K562 (cell line): ENCODE measurements around the gene STAB1. TPM values are rescaled to one million over a fixed set of nuclear protein-coding genes. Genes with fewer than 3 reads are reported as not detected.
A peak's percentile ranks its signal among the peaks of the same experiment; 100 is the strongest.

Experiments used
- BCL6 ChIP-seq: fragments of 250-450 bp; sonication (Bioruptor Pico); IDR thresholded peaks from 2 replicates; pipeline ENCODE4 v1.4.0; 2020
- CCAR2 ChIP-seq: fragments of 200-400 bp; formaldehyde crosslinking; IDR thresholded peaks from 2 replicates; pipeline ENCODE4 v1.6.1; 2017; ENCODE audit warnings: mild to moderate bottlenecking, low read depth, low read length
- CHD1 ChIP-seq: fragments of 200-600 bp; sonication (generic); IDR thresholded peaks from one replicate; pipeline ENCODE4 v1.6.1; 2012; ENCODE audit warnings: mild to moderate bottlenecking, moderate library complexity, low read length, inconsistent platforms
- E2F5 ChIP-seq: sonication (generic); formaldehyde crosslinking; IDR thresholded peaks from 2 replicates; pipeline ENCODE4 v1.8.0; 2022; ENCODE audit warnings: mild to moderate bottlenecking, missing genetic modification reagents
- FOXJ3 ChIP-seq: sonication (generic); formaldehyde crosslinking; IDR thresholded peaks from 2 replicates; pipeline ENCODE4 v1.4.0; 2020; ENCODE audit warnings: mild to moderate bottlenecking, missing genetic modification reagents
- GABPA ChIP-seq: fragments of 200-800 bp; sonication (Bioruptor generic); conservative IDR thresholded peaks from 2 replicates; pipeline ENCODE4 v1.6.1; 2016; ENCODE audit warnings: low read depth, missing genetic modification characterization, missing compliant biosample characterization
- KDM1A ChIP-seq, 2 experiments: fragments of 450-650 bp; IDR thresholded peaks; 2 replicates each; pipeline ENCODE4 v1.6.1; 2016; ENCODE audit warnings: mild to moderate bottlenecking in 2 of 2
- MYC ChIP-seq, 2 experiments: fragments of 250-450 bp in 1 of 2; sonication (Bioruptor Pico) in 1 of 2; IDR thresholded peaks; 2 replicates each; pipeline versions ENCODE4 v1.5.1 to v1.6.1; 2012 to 2021; ENCODE audit warnings: low read depth in 2 of 2, borderline replicate concordance in 1 of 2, improper control_type of control experiment in 1 of 2, low read length in 1 of 2, mild to moderate bottlenecking in 1 of 2, moderate library complexity in 1 of 2
- NONO ChIP-seq, 2 experiments: fragments of 200-400 bp in 1 of 2; fragments of 450-650 bp in 1 of 2; formaldehyde crosslinking in 1 of 2; IDR thresholded peaks; 2 replicates each; pipeline ENCODE4 v1.6.1; 2017; ENCODE audit warnings: low read depth in 2 of 2, mild to moderate bottlenecking in 2 of 2, moderate library complexity in 2 of 2, low read length in 1 of 2
- NUFIP1 ChIP-seq: fragments of 450-650 bp; IDR thresholded peaks from 2 replicates; pipeline ENCODE4 v1.6.1; 2018; ENCODE audit not compliant: partially characterized antibody
- POLR3A ChIP-seq: IDR thresholded peaks from 2 replicates; pipeline ENCODE4 v1.6.1; 2011; ENCODE audit warnings: borderline replicate concordance, mild to moderate bottlenecking, moderate library complexity; ENCODE audit not compliant: insufficient read length, insufficient read depth; ENCODE audit errors: extremely low read depth
- SRF ChIP-seq, 2 experiments: fragments of 250-450, 450-650 bp in 1 of 2; sonication (Bioruptor Pico) in 1 of 2; sonication (generic) in 1 of 2; formaldehyde crosslinking; IDR thresholded peaks; 2 replicates each; pipeline versions ENCODE4 v1.5.0 to v1.5.1; 2020 to 2022; ENCODE audit warnings: mild to moderate bottlenecking in 1 of 2, missing genetic modification reagents in 1 of 2
- U2AF1 ChIP-seq: fragments of 200-400 bp; formaldehyde crosslinking; optimal IDR thresholded peaks from 2 replicates; pipeline ENCODE3; 2017; ENCODE audit warnings: mild to moderate bottlenecking, low read depth, low read length, moderate library complexity
- WHSC1 ChIP-seq: IDR thresholded peaks from one replicate; pipeline ENCODE4 v1.6.1; 2012; ENCODE audit warnings: low read length, control low read depth, inconsistent platforms
- ZBTB11 ChIP-seq, 3 experiments: fragments of 200-800 bp in 1 of 3; fragments of 250-450 bp in 1 of 3; fragments of 450-650 bp in 1 of 3; sonication (Bioruptor Pico) in 1 of 3; sonication (Bioruptor generic) in 1 of 3; formaldehyde crosslinking in 1 of 3; IDR thresholded peaks; 2 replicates each; pipeline versions ENCODE4 v1.6.1 to v1.8.0; 2016 to 2022; ENCODE audit warnings: mild to moderate bottlenecking in 2 of 3, missing genetic modification characterization in 2 of 3, missing compliant biosample characterization in 1 of 3, moderate library complexity in 1 of 3
- ZNF445 ChIP-seq: fragments of 250-450 bp; sonication (Bioruptor Pico); IDR thresholded peaks from 2 replicates; pipeline ENCODE4 v1.4.0; 2020; ENCODE audit warnings: low read depth, mild to moderate bottlenecking, moderate library complexity
- ZNF511 ChIP-seq: sonication (generic); formaldehyde crosslinking; IDR thresholded peaks from 2 replicates; pipeline ENCODE4 v1.8.0; 2022; ENCODE audit warnings: mild to moderate bottlenecking, missing genetic modification reagents
- polyA plus RNA-seq, 8 experiments: library from polyadenylated mRNA; depleted of rRNA in 4 of 8; stranded (reverse) in 5 of 8; unstranded in 3 of 8; fragments of >200 nt; fragmentation: Nextera tagmentation in 2 of 8; fragmentation: Illumina TruSeq in 1 of 8; extraction: Ambion mirVana in 2 of 8; extraction: Trizol in 1 of 8; gene quantifications; 2 replicates each; pipeline versions ENCODE4 v1.2.1 to v1.2.3, GENCODE V29; 2011 to 2014; ENCODE audit warnings: inconsistent platforms in 1 of 8, missing spikeins in 1 of 8
- total RNA-seq, 7 experiments: library from RNA; depleted of rRNA in 6 of 7; stranded (reverse); fragments of >200 nt in 6 of 7; fragmentation: Illumina TruSeq in 2 of 7; extraction: Trizol in 2 of 7; gene quantifications; 2 replicates each; pipeline versions ENCODE4 v1.2.1 to v1.2.3, GENCODE V29; 2011 to 2021; ENCODE audit warnings: low replicate concordance in 1 of 7

STAB1 gene
- total and polyA plus RNA-seq, 9 of the 15 experiments (the other 6 are each of a cell fraction or from before 2014, with no cell fraction given) = 0.20 to 3.9 (median 1.2) TPM

GRCh38 chr3:52536369-52537164 is 41.4 kb downstream of the STAB1 start, which contains the start of gene UQCC5 (continued):
- TF ChIP-seq WHSC1 = no peak
- peak; percentile 79 for TF ChIP-seq MYC (IDR thresholded peaks at IDR 0.05; ENCODE audit: low read depth, low read length)
- TF ChIP-seq MYC (CRISPR knock-in tag; IDR thresholded peaks at IDR 0.05; ENCODE audit: borderline replicate concordance, low read depth) = peak; percentile 28; the same call in 1 of the 2 replicates
- no peak for TF ChIP-seq KDM1A (IDR thresholded peaks at IDR 0.05)
- no peak for TF ChIP-seq CCAR2
- TF ChIP-seq ZBTB11 (CRISPR knock-in tag; IDR thresholded peaks at IDR 0.05) = no peak
- no peak for TF ChIP-seq BCL6 (CRISPR knock-in tag)
- TF ChIP-seq NUFIP1 = no peak
- TF ChIP-seq POLR3A = no peak
- no peak for TF ChIP-seq ZNF445
- no peak for TF ChIP-seq E2F5 (CRISPR knock-in tag)
- peak in 1 of 2 experiments; percentile 43; a peak in 1 of 4 replicates for TF ChIP-seq NONO (IDR thresholded peaks at IDR 0.05; ENCODE audit: low read depth in 2 of 2, low read length in 1 of 2)
- TF ChIP-seq FOXJ3 = no peak
- peak; percentile 71 for TF ChIP-seq GABPA (tag)
- peak in 1 of 2 experiments; percentile 73; a peak in 1 of 4 replicates for TF ChIP-seq SRF (CRISPR knock-in tag; IDR thresholded peaks at IDR 0.05)
- no peak for TF ChIP-seq U2AF1
- TF ChIP-seq ZNF511 (CRISPR knock-in tag) = peak; percentile 47; the same call in 1 of the 2 replicates
- no peak for TF ChIP-seq CHD1
